Panc1 (cell line): ENCODE measurements around the gene GEMIN7.

ENCODE experiments used
- POLR2AphosphoS5 ChIP-seq: IDR thresholded peaks from 2 replicates; pipeline ENCODE4 v1.6.1; 2012; ENCODE audit warnings: mild to moderate bottlenecking, low read depth, low read length, moderate library complexity
- REST ChIP-seq, 2 experiments: IDR thresholded peaks; 2 replicates each; pipeline ENCODE4 v1.6.1; 2011 to 2012; ENCODE audit warnings: low read depth in 2 of 2, control low read depth in 1 of 2, low read length in 1 of 2, mild to moderate bottlenecking in 1 of 2, moderate library complexity in 1 of 2; ENCODE audit not compliant: insufficient read depth in 1 of 2
- TCF7L2 ChIP-seq: IDR thresholded peaks from 2 replicates; pipeline ENCODE4 v1.6.1; 2011; ENCODE audit warnings: mild to moderate bottlenecking, low read depth, low read length, inconsistent platforms
- TF ChIP-seq, protein P1 (sequence below): fragments of 450-650 bp; IDR thresholded peaks from 2 replicates; pipeline ENCODE4 v1.5.1; 2017; ENCODE audit warnings: mild to moderate bottlenecking

- TF ChIP-seq, protein P1, sequence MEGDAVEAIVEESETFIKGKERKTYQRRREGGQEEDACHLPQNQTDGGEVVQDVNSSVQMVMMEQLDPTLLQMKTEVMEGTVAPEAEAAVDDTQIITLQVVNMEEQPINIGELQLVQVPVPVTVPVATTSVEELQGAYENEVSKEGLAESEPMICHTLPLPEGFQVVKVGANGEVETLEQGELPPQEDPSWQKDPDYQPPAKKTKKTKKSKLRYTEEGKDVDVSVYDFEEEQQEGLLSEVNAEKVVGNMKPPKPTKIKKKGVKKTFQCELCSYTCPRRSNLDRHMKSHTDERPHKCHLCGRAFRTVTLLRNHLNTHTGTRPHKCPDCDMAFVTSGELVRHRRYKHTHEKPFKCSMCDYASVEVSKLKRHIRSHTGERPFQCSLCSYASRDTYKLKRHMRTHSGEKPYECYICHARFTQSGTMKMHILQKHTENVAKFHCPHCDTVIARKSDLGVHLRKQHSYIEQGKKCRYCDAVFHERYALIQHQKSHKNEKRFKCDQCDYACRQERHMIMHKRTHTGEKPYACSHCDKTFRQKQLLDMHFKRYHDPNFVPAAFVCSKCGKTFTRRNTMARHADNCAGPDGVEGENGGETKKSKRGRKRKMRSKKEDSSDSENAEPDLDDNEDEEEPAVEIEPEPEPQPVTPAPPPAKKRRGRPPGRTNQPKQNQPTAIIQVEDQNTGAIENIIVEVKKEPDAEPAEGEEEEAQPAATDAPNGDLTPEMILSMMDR, result no peak
- TF ChIP-seq TCF7L2 (no peak), REST (IDR thresholded peaks at IDR 0.05; ENCODE audit: insufficient read depth in 1 of 2, low read depth in 2 of 2, low read length in 1 of 2) (no peak), POLR2AphosphoS5 (no peak)
Observed at GRCh38 chr19:45100201-45100600, 21.1 kb downstream of the GEMIN7 start.
